ENCODE data around the gene ERVFRD-1.

The ERVFRD-1 gene

DNA sequence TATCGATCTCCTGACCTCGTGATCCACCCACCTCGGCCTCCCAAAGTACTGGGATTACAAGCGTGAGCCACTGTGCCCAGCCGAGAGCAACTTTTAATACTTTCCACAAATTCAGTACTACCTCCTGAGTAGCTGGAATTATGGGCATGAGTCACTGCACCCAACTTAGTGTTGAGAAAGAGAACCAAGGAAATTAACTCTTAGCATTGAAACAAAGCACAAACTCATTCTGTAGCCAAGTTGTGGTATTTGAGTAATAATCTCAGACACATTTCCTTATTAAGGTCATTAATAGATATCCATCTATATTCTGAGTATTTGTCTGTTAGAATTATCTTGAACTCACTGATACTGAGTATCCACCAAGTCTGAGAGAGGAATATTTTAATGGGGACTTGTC, 53.1 kb downstream of the ERVFRD-1 start:
- no peak for TF ChIP-seq CTCF (IDR thresholded peaks at IDR 0.05; ENCODE audit: low read depth, low read length, missing control alignments)
- no peak overlapping the region for H3K4me3 ChIP-seq (ENCODE audit: low read depth, low read length)
- no peak for DNase-seq (ENCODE audit: low read depth)
- in situ Hi-C loops (cut with HindIII; ENCODE audit: low sequenced_read_pairs): no loop called here

GRCh38 chr6:11056871-11057270, 54.7 kb downstream of the ERVFRD-1 start:
- DNase-seq (ENCODE audit: low read depth): no peak
- in situ Hi-C loops (cut with HindIII; ENCODE audit: low sequenced_read_pairs): no loop called here
- no peak for TF ChIP-seq CTCF (IDR thresholded peaks at IDR 0.05; ENCODE audit: low read depth, low read length, missing control alignments)
- no peak overlapping the region for H3K4me3 ChIP-seq (ENCODE audit: low read depth, low read length)

DNA sequence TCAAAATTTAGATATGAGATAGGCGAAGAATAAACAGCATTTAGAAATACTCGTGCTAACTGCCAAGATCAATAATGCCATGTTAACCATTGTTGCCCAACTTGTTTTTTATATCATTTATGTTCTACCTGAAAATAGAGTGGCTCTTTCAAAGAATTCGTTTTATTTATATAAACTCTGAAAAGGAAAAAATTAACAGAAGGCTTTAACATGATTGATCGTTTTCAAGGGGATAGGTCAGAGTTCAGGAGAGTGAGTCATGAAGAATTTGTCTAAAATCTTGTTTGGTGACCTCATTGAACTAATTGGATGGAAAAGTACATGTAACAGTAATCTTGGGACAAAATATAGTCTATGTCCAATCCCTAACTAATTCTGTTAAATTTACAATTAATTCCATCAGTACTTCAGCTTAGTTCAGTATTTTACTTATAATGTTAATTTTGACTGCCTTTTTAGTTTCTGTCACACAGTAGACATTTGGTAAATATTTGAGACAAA, 56.3 kb downstream of the ERVFRD-1 start:
- in situ Hi-C loops (cut with HindIII; ENCODE audit: low sequenced_read_pairs): no loop called here
- TF ChIP-seq CTCF (IDR thresholded peaks at IDR 0.05; ENCODE audit: low read depth, low read length, missing control alignments): no peak
- H3K4me3 ChIP-seq (ENCODE audit: low read depth, low read length): no peak overlapping the region
- DNase-seq (ENCODE audit: low read depth): no peak

DNA sequence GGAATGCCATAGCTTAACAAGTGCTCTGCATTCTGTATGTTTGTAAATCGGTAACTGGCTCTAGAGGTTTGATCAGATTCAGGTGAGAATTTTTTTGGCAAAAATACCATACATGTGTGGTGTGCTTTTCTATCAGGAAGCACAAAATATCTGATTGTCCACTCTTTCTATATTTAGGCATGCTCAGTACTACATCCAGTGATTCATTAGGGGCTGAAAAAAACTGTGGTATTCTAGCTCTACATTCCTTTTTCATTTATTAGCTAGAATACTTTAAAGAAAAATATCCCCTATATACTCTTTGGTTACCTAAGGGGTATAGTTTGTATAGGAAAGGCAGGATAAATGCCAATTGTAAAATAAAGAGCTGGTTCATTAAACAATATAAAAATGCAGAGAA, 56.8 kb downstream of the ERVFRD-1 start:
- TF ChIP-seq CTCF (IDR thresholded peaks at IDR 0.05; ENCODE audit: low read depth, low read length, missing control alignments): no peak
- in situ Hi-C loops (cut with HindIII; ENCODE audit: low sequenced_read_pairs): no loop called here
- no peak overlapping the region for H3K4me3 ChIP-seq (ENCODE audit: low read depth, low read length)
- DNase-seq (ENCODE audit: low read depth): no peak

DNA sequence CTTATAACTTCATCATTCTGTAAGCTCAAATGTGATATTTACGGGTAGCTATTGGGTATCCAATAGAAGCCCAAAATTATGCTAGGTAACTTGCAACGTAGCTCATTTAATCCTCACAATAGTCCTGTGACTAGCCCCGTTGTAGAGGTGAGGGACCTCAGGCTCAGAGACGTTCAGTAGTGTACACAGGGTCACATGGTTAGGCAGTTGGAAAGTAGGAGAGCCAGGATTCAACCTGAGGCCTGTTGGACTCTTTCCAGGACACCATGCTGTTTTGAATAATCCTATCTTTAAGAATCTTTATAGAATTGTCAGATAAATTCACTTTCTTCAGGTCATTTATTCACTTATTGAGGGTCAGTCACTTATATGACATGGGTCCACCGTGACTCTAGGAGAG, 58.2 kb downstream of the ERVFRD-1 start:
- in situ Hi-C loops (cut with HindIII; ENCODE audit: low sequenced_read_pairs): no loop called here
- TF ChIP-seq CTCF (IDR thresholded peaks at IDR 0.05; ENCODE audit: low read depth, low read length, missing control alignments): no peak
- DNase-seq (ENCODE audit: low read depth): no peak
- no peak overlapping the region for H3K4me3 ChIP-seq (ENCODE audit: low read depth, low read length)

Data from astrocyte of the cerebellum (primary cell).